Adipocyte (in vitro differentiated cells): Measurements from ENCODE around the gene MEG3.

Experiments
- DNase-seq: peaks from one replicate; pipeline ENCODE4 v3.0.0-alpha.2; 2015; ENCODE audit warnings: low read depth
- H3K27me3 ChIP-seq: replicated peaks from 2 replicates; pipeline ENCODE4 v1.7.0; 2013; ENCODE audit warnings: mild to moderate bottlenecking, low read length, moderate library complexity; ENCODE audit not compliant: control insufficient read depth, insufficient read depth
- H3K36me3 ChIP-seq: 2 replicates; pipeline ENCODE4 v1.7.0; 2013; ENCODE audit warnings: low read length, mild to moderate bottlenecking, moderate library complexity; ENCODE audit not compliant: control insufficient read depth, insufficient read depth, severe bottlenecking
- H3K4me1 ChIP-seq: 2 replicates; pipeline ENCODE4 v1.7.0; 2013; ENCODE audit warnings: mild to moderate bottlenecking, low read length, moderate library complexity; ENCODE audit not compliant: control insufficient read depth, insufficient read depth
- H3K4me3 ChIP-seq: 2 replicates; pipeline ENCODE4 v1.7.0; 2013; ENCODE audit warnings: mild to moderate bottlenecking, low read length, moderate library complexity
- H3K9ac ChIP-seq: 2 replicates; pipeline ENCODE4 v1.7.0; 2013; ENCODE audit warnings: mild to moderate bottlenecking, low read length, moderate library complexity
- H3K9me3 ChIP-seq: 2 replicates; pipeline ENCODE4 v1.7.0; 2013; ENCODE audit warnings: mild to moderate bottlenecking, low read length, moderate library complexity; ENCODE audit not compliant: control insufficient read depth

The MEG3 gene

GRCh38 chr14:100804138-100804537 lies 21.8 kb upstream of the MEG3 start:
- H3K36me3 ChIP-seq: no peaks in the 10 kb centered on the region
- H3K4me1 ChIP-seq: no peaks in the 10 kb centered on the region
- DNase-seq: no peak
- H3K9me3 ChIP-seq: peaks cover 14% of the 10 kb centered on the region
- H3K27me3 ChIP-seq: peaks cover 16% of the 10 kb centered on the region
- no peak overlapping the region for H3K4me3 ChIP-seq
- no peak overlapping the region for H3K9ac ChIP-seq

GRCh38 chr14:100804558-100805309 lies 21.2 kb upstream of the MEG3 start:
- H3K27me3 ChIP-seq: peaks cover 16% of the 10 kb centered on the region
- H3K4me3 ChIP-seq: no peak overlapping the region
- no peaks in the 10 kb centered on the region for H3K36me3 ChIP-seq
- peaks cover 16% of the 10 kb centered on the region for H3K9me3 ChIP-seq
- H3K4me1 ChIP-seq: no peaks in the 10 kb centered on the region
- DNase-seq: no peak
- no peak overlapping the region for H3K9ac ChIP-seq

- Histone ChIP-seq H3K9ac (no peak overlapping the region), H3K4me1 (no peaks in the 10 kb centered on the region), H3K36me3 (no peaks in the 10 kb centered on the region), H3K9me3 (peaks cover 26% of the 10 kb centered on the region), H3K27me3 (peaks cover 26% of the 10 kb centered on the region), H3K4me3 (no peak overlapping the region)
- no peak for DNase-seq
Observed at GRCh38 chr14:100806386-100806785, 19.5 kb upstream of the MEG3 start.

GRCh38 chr14:100807496-100807895 lies 18.4 kb upstream of the MEG3 start:
- H3K9ac ChIP-seq: no peak overlapping the region
- DNase-seq: no peak
- peaks cover 33% of the 10 kb centered on the region for H3K9me3 ChIP-seq
- no peaks in the 10 kb centered on the region for H3K4me1 ChIP-seq
- H3K36me3 ChIP-seq: no peaks in the 10 kb centered on the region
- H3K4me3 ChIP-seq: no peak overlapping the region
- H3K27me3 ChIP-seq: peaks cover 28% of the 10 kb centered on the region

GRCh38 chr14:100807979-100808734 lies 17.8 kb upstream of the MEG3 start:
- DNase-seq: no peak
- Histone ChIP-seq H3K9ac (no peak overlapping the region), H3K36me3 (no peaks in the 10 kb centered on the region), H3K4me1 (no peaks in the 10 kb centered on the region), H3K27me3 (peaks cover 28% of the 10 kb centered on the region), H3K4me3 (no peak overlapping the region), H3K9me3 (peaks cover 33% of the 10 kb centered on the region)

GRCh38 chr14:100810435-100810834 lies 15.5 kb upstream of the MEG3 start:
- H3K27me3 ChIP-seq: peaks cover 37% of the 10 kb centered on the region
- no peak overlapping the region for H3K4me3 ChIP-seq
- no peak overlapping the region for H3K9ac ChIP-seq
- peaks cover 33% of the 10 kb centered on the region for H3K9me3 ChIP-seq
- H3K36me3 ChIP-seq: no peaks in the 10 kb centered on the region
- DNase-seq: no peak
- H3K4me1 ChIP-seq: no peaks in the 10 kb centered on the region

- Histone ChIP-seq H3K4me1 (no peaks in the 10 kb centered on the region), H3K4me3 (no peak overlapping the region), H3K27me3 (peaks cover 37% of the 10 kb centered on the region), H3K9me3 (peaks cover 33% of the 10 kb centered on the region), H3K9ac (no peak overlapping the region), H3K36me3 (no peaks in the 10 kb centered on the region)
- no peak for DNase-seq
Observed at GRCh38 chr14:100810861-100811461, 15.0 kb upstream of the MEG3 start.

GRCh38 chr14:100813291-100813690 lies 12.6 kb upstream of the MEG3 start:
- no peaks in the 10 kb centered on the region for H3K36me3 ChIP-seq
- DNase-seq: no peak
- H3K9me3 ChIP-seq: peaks cover 28% of the 10 kb centered on the region
- H3K27me3 ChIP-seq: peaks cover 37% of the 10 kb centered on the region
- H3K4me3 ChIP-seq: no peak overlapping the region
- no peaks in the 10 kb centered on the region for H3K4me1 ChIP-seq
- no peak overlapping the region for H3K9ac ChIP-seq

- Histone ChIP-seq H3K4me1 (no peaks in the 10 kb centered on the region), H3K27me3 (peaks cover 31% of the 10 kb centered on the region), H3K36me3 (no peaks in the 10 kb centered on the region), H3K9me3 (peaks cover 14% of the 10 kb centered on the region), H3K9ac (no peak overlapping the region), H3K4me3 (no peak overlapping the region)
- peak; percentile 80 for DNase-seq
Observed at GRCh38 chr14:100815478-100816285, 10.2 kb upstream of the MEG3 start.

- H3K36me3 ChIP-seq: no peaks in the 10 kb centered on the region
- no peak for DNase-seq
- H3K9me3 ChIP-seq: peaks cover 7% of the 10 kb centered on the region
- no peak overlapping the region for H3K4me3 ChIP-seq
- no peaks in the 10 kb centered on the region for H3K4me1 ChIP-seq
- peaks cover 24% of the 10 kb centered on the region for H3K27me3 ChIP-seq
- no peak overlapping the region for H3K9ac ChIP-seq
Observed at GRCh38 chr14:100816286-100816949, 9.5 kb upstream of the MEG3 start.
